ENCODE results near the gene DUOX1.

DNA sequence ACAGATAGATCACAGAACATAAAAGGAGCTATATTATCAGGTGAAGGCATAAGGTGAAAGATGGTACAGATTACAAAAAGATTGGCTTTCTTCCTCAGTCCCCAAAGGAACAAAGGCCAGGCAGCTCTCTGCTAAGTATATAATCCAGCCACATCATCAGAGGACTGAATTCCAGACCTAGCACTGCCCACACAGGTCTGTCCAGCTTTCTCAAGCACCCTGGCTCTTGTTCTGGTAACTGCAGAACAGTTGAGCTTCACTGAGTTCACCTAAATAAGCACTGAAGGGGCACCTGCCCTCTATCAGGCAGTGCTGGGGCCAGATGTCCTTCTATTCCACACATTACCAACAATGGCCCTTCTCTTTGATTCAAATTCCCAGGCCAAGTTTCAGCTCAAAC is 6.4 kb upstream of the DUOX1 start:
- TF ChIP-seq, protein P1, sequence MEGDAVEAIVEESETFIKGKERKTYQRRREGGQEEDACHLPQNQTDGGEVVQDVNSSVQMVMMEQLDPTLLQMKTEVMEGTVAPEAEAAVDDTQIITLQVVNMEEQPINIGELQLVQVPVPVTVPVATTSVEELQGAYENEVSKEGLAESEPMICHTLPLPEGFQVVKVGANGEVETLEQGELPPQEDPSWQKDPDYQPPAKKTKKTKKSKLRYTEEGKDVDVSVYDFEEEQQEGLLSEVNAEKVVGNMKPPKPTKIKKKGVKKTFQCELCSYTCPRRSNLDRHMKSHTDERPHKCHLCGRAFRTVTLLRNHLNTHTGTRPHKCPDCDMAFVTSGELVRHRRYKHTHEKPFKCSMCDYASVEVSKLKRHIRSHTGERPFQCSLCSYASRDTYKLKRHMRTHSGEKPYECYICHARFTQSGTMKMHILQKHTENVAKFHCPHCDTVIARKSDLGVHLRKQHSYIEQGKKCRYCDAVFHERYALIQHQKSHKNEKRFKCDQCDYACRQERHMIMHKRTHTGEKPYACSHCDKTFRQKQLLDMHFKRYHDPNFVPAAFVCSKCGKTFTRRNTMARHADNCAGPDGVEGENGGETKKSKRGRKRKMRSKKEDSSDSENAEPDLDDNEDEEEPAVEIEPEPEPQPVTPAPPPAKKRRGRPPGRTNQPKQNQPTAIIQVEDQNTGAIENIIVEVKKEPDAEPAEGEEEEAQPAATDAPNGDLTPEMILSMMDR (IDR thresholded peaks at IDR 0.05; ENCODE audit: insufficient read depth, low read length, poor library complexity, severe bottlenecking): no peak
- no peak for TF ChIP-seq EZH2phosphoT487 (conservative IDR thresholded peaks at IDR 0.05; ENCODE audit: low read length)

Measured in SU-DHL-6 (cell line).